Measurements from ENCODE around the gene COLEC12. TPM values are rescaled to one million over a fixed set of nuclear protein-coding genes. Genes with fewer than 3 reads are reported as not detected.

The COLEC12 gene
- polyA plus RNA-seq, 4 donors, result 0.22 to 5.4 (median 2.0) TPM

DNA sequence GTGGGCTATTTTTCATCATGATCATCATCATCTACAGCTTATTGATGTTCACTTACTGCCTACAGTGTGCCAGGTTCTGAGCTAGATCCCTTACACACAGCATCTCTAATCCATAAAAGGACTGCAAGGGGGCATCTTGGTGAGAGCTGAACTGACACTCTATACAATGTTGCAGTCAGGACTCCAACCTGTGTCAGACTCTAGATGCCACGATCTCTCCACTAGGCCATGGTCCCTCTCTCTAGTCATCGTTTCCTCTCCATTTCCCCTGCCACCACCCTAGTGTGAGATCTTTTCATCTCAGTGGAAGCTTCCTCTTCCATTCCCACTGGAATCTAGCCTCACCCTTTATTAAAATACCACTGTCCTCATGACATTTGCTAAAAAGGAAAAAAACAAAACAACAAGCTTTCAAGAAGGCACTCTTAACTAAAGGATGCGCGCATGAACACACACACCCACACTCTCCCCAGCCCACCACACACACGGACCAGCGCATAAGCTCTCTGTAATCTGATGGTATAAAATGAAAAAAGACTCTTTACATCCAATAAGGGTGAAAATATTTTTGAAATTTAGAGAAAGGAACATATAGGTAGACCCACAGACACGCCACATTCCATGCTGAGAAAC is 139.3 kb downstream of the COLEC12 start:
- no peaks in the 10 kb centered on the region for H3K27me3 ChIP-seq (ENCODE audit: control insufficient read depth in 3 of 3, insufficient read depth in 3 of 3, low read length in 3 of 3)
- DNase-seq (no peak), FAIRE-seq (no peak)
- H3K4me1 ChIP-seq (ENCODE audit: control insufficient read depth in 3 of 3, insufficient read depth in 2 of 3, low read depth in 1 of 3, low read length in 2 of 3), result peaks cover 0 to 17% (median 0%) of the 10 kb centered on the region in 3 donors
- H3K4me3 ChIP-seq (ENCODE audit: low read depth in 1 of 3, low read length in 3 of 3), result no peak overlapping the region
- WGBS, 3 donors, result 89 to 92% (median 90%) methylated on average over 7 of the region's 7 CpGs
- H3K9me3 ChIP-seq (ENCODE audit: control insufficient read depth in 2 of 2, insufficient read depth in 1 of 2, low read depth in 1 of 2, low read length in 1 of 2), result no peaks in the 10 kb centered on the region
- H3K27ac ChIP-seq (ENCODE audit: low read depth in 1 of 3, low read length in 2 of 3), result no peak overlapping the region
- no peaks in the 10 kb centered on the region for H3K36me3 ChIP-seq (ENCODE audit: control insufficient read depth in 3 of 3, insufficient read depth in 2 of 3, low read depth in 1 of 3, low read length in 3 of 3)

DNA sequence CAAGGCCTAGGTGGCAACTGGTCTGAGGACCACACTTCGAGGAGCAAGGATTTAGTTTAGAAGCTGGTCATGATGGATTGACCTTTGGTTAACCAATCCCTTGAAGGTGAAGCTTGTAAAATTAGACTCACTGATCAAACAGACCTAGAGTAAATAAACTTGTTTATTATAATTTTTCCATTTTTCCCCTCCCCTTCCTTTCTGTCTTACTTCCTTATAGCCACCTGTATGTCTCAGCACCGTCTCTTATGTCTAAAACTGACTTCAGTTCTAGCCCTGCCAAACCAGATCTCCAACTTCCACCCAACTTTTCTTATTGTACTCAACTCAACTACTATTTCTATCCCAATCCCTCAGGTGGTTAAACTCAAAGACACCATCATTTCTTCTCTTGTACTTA is 139.8 kb downstream of the COLEC12 start:
- 41 to 73% (median 50%) methylated on average over 2 of the region's 2 CpGs for WGBS, 3 donors
- Histone ChIP-seq H3K4me3 (ENCODE audit: low read depth in 1 of 3, low read length in 3 of 3) (no peak overlapping the region), H3K27me3 (ENCODE audit: control insufficient read depth in 3 of 3, insufficient read depth in 3 of 3, low read length in 3 of 3) (no peaks in the 10 kb centered on the region), H3K36me3 (ENCODE audit: control insufficient read depth in 3 of 3, insufficient read depth in 2 of 3, low read depth in 1 of 3, low read length in 3 of 3) (no peaks in the 10 kb centered on the region), H3K9me3 (ENCODE audit: control insufficient read depth in 2 of 2, insufficient read depth in 1 of 2, low read depth in 1 of 2, low read length in 1 of 2) (no peaks in the 10 kb centered on the region), H3K27ac (ENCODE audit: low read depth in 1 of 3, low read length in 2 of 3) (no peak overlapping the region), H3K4me1 (ENCODE audit: control insufficient read depth in 3 of 3, insufficient read depth in 2 of 3, low read depth in 1 of 3, low read length in 2 of 3) (peaks cover 0 to 17% (median 0%) of the 10 kb centered on the region in 3 donors)
- DNase-seq (no peak), FAIRE-seq (no peak)

DNA sequence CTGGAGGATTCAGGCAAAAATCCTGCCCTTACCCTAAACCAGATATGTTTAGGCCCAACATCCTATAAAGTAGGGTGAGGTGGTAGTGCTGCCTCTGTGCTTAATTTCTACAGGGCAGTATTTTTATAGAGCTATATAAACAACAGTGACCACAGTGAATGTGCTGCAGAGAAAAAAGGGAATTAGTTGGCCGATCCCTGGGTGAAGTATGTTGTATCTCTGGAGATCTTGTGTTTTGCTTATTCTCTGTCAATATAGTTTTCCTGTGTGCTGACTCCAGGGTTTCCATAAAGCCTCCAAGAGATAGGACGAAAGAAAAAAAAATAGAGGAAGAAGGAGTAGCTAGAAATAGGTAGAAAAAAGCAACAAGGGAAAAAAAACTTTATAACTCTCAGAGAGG is 143.7 kb downstream of the COLEC12 start:
- no peak for DNase-seq
- Histone ChIP-seq H3K4me1 (ENCODE audit: control insufficient read depth in 3 of 3, insufficient read depth in 2 of 3, low read depth in 1 of 3, low read length in 2 of 3) (peaks cover 0 to 5% (median 0%) of the 10 kb centered on the region in 3 donors), H3K36me3 (ENCODE audit: control insufficient read depth in 3 of 3, insufficient read depth in 2 of 3, low read depth in 1 of 3, low read length in 3 of 3) (no peaks in the 10 kb centered on the region), H3K9me3 (ENCODE audit: control insufficient read depth in 2 of 2, insufficient read depth in 1 of 2, low read depth in 1 of 2, low read length in 1 of 2) (no peaks in the 10 kb centered on the region), H3K27me3 (ENCODE audit: control insufficient read depth in 3 of 3, insufficient read depth in 3 of 3, low read length in 3 of 3) (no peaks in the 10 kb centered on the region), H3K4me3 (ENCODE audit: low read depth in 1 of 3, low read length in 3 of 3) (no peak overlapping the region), H3K27ac (ENCODE audit: low read depth in 1 of 3, low read length in 2 of 3) (no peak overlapping the region)
- FAIRE-seq, result no peak
- 62 to 69% (median 69%) methylated on average over 2 of the region's 2 CpGs for WGBS, 3 donors

DNA sequence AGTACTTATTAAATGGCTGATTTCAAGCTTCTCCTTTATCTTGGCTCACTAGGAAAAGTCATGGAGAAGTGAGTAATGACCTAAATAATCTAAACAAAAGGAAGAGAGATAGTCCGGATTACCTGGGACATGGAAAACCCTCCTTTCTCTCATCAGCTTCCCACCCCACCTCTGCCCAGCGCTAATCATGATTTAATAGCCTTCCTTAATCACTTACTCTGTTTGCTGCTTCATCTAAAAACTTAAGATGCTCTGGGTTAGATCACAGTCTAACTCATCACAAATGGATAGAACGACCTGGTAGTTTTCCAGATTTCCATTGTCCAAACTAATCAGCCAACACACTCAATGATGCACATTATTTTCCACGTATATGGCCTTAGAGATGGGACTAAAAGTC is 144.8 kb downstream of the COLEC12 start:
- Histone ChIP-seq H3K36me3 (ENCODE audit: control insufficient read depth in 3 of 3, insufficient read depth in 2 of 3, low read depth in 1 of 3, low read length in 3 of 3) (no peaks in the 10 kb centered on the region), H3K27ac (ENCODE audit: low read depth in 1 of 3, low read length in 2 of 3) (no peak overlapping the region), H3K9me3 (ENCODE audit: control insufficient read depth in 2 of 2, insufficient read depth in 1 of 2, low read depth in 1 of 2, low read length in 1 of 2) (no peaks in the 10 kb centered on the region), H3K4me3 (ENCODE audit: low read depth in 1 of 3, low read length in 3 of 3) (no peak overlapping the region), H3K27me3 (ENCODE audit: control insufficient read depth in 3 of 3, insufficient read depth in 3 of 3, low read length in 3 of 3) (no peaks in the 10 kb centered on the region), H3K4me1 (ENCODE audit: control insufficient read depth in 3 of 3, insufficient read depth in 2 of 3, low read depth in 1 of 3, low read length in 2 of 3) (no peaks in the 10 kb centered on the region)
- 68 to 73% (median 70%) methylated on average over 4 of the region's 4 CpGs for WGBS, 3 donors
- DNase-seq (no peak), FAIRE-seq (no peak)

DNA sequence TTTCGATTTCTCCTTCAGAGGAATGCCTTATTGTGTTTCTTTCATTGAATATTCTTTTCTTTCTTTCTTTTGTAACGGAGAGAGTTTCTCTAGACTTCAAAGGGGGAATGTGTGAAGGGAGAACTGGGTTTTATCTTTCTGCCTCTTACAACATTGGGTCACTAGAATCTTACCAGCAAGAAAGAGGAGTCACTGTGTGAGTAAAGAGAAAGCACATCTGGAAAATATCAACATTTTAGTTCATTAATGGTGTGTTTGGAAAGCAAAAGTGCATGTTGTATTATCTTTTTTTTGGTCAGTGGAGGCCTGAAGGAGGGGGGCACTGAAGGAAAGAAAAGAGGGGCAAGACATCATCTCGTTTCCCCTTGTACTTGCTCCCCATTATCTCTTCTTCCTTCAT is 146.0 kb downstream of the COLEC12 start:
- no peak for FAIRE-seq
- H3K4me3 ChIP-seq (ENCODE audit: low read depth in 1 of 3, low read length in 3 of 3), result no peak overlapping the region

DNA sequence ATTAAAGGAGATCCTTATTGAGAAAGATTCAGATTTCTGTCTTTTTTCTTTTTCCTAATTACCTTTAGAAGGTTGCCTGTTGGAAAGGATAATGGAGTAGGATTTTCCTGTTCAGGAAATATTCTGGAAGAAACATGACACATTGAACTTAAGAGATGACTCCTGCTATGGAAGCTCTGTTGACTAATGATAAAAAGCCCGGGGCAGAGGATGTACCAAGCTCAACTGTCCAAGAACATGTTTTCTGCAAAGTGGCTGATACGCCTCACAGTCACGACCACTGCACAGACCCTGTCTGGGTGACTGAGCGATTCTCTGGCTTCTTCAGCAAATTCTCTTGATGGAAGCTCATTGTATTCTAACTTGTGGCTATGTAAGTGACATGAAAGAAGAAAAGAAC is 146.5 kb downstream of the COLEC12 start:
- FAIRE-seq, result no peak
- no peaks in the 10 kb centered on the region for H3K27me3 ChIP-seq (ENCODE audit: control insufficient read depth in 3 of 3, insufficient read depth in 3 of 3, low read length in 3 of 3)
- 56 to 72% (median 63%) methylated on average over 4 of the region's 4 CpGs for WGBS, 3 donors
- H3K9me3 ChIP-seq (ENCODE audit: control insufficient read depth in 2 of 2, insufficient read depth in 1 of 2, low read depth in 1 of 2, low read length in 1 of 2), result no peaks in the 10 kb centered on the region
- peak overlapping the region in 1 of 3 donors; percentile 18 for H3K27ac ChIP-seq (ENCODE audit: low read depth in 1 of 3, low read length in 2 of 3)
- H3K36me3 ChIP-seq (ENCODE audit: control insufficient read depth in 3 of 3, insufficient read depth in 2 of 3, low read depth in 1 of 3, low read length in 3 of 3), result no peaks in the 10 kb centered on the region
- H3K4me3 ChIP-seq (ENCODE audit: low read depth in 1 of 3, low read length in 3 of 3), result no peak overlapping the region
- DNase-seq, result no peak
- H3K4me1 ChIP-seq (ENCODE audit: control insufficient read depth in 3 of 3, insufficient read depth in 2 of 3, low read depth in 1 of 3, low read length in 2 of 3), result no peaks in the 10 kb centered on the region

More for the DNA sequence above, 146.0 kb downstream of the COLEC12 start:
- WGBS, 3 donors, result 53 to 58% (median 58%) methylated on average over 3 of the region's 3 CpGs
- H3K4me1 ChIP-seq (ENCODE audit: control insufficient read depth in 3 of 3, insufficient read depth in 2 of 3, low read depth in 1 of 3, low read length in 2 of 3), result no peaks in the 10 kb centered on the region
- no peaks in the 10 kb centered on the region for H3K9me3 ChIP-seq (ENCODE audit: control insufficient read depth in 2 of 2, insufficient read depth in 1 of 2, low read depth in 1 of 2, low read length in 1 of 2)
- peak overlapping the region in 1 of 3 donors; percentile 30 for H3K27ac ChIP-seq (ENCODE audit: low read depth in 1 of 3, low read length in 2 of 3)
- no peaks in the 10 kb centered on the region for H3K27me3 ChIP-seq (ENCODE audit: control insufficient read depth in 3 of 3, insufficient read depth in 3 of 3, low read length in 3 of 3)
- no peak for DNase-seq
- H3K36me3 ChIP-seq (ENCODE audit: control insufficient read depth in 3 of 3, insufficient read depth in 2 of 3, low read depth in 1 of 3, low read length in 3 of 3), result no peaks in the 10 kb centered on the region

DNA sequence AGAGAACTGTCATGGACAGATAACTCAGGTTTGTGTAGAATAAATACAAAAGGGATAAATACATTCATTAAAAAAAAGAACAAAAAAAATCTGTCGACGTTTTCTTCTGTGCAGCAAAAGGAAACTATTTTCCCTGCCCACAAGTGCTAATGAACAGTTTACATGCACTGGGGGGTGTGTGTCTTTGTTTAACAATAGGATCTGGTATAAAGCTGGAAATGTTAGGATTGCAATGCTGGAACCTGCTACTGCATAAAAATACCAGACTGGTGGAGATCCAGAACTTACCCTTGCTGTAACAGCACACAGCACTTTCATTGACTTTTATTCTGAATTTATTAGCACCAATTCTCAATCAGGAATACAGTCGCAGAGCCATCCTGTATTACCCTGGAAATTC is 148.1 kb downstream of the COLEC12 start:
- 51 to 76% (median 73%) methylated on average over 3 of the region's 3 CpGs for WGBS, 3 donors
- no peaks in the 10 kb centered on the region for H3K27me3 ChIP-seq (ENCODE audit: control insufficient read depth in 3 of 3, insufficient read depth in 3 of 3, low read length in 3 of 3)
- H3K27ac ChIP-seq (ENCODE audit: low read depth in 1 of 3, low read length in 2 of 3), result no peak overlapping the region
- no peak for FAIRE-seq
- no peaks in the 10 kb centered on the region for H3K36me3 ChIP-seq (ENCODE audit: control insufficient read depth in 3 of 3, insufficient read depth in 2 of 3, low read depth in 1 of 3, low read length in 3 of 3)
- DNase-seq, result no peak
- no peak overlapping the region for H3K4me3 ChIP-seq (ENCODE audit: low read depth in 1 of 3, low read length in 3 of 3)
- no peaks in the 10 kb centered on the region for H3K9me3 ChIP-seq (ENCODE audit: control insufficient read depth in 2 of 2, insufficient read depth in 1 of 2, low read depth in 1 of 2, low read length in 1 of 2)
- no peaks in the 10 kb centered on the region for H3K4me1 ChIP-seq (ENCODE audit: control insufficient read depth in 3 of 3, insufficient read depth in 2 of 3, low read depth in 1 of 3, low read length in 2 of 3)

DNA sequence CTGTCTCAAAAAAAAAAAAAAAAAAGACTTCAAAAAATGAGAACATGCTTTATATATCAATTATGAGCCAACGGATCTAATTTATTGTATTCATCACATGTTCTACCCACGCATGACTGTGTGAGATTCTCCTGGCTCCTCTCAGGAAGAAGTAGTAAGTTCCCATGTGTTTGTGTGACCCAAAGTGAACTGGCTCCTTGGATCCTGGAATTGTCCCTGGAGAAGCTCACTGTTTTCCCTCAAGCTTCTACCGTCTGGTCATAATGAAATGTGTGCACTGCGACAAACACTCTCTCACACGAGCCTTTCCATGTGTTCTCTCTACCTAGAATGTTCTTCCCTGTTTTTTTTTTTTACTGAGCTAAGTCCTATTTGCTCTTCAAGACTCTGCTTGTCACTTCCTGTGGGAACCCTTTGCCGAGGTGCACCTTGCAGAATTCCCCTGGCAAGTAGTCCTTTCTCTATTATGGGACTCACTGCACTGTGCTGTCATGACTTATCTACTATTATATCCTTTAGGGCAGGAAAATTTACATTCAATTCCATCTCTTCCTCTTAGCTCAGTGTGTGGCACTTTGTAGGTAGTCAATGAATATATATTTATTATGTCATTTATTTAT is 149.4 kb downstream of the COLEC12 start:
- H3K4me3 ChIP-seq (ENCODE audit: low read depth in 1 of 3, low read length in 3 of 3), result no peak overlapping the region
- H3K4me1 ChIP-seq (ENCODE audit: control insufficient read depth in 3 of 3, insufficient read depth in 2 of 3, low read depth in 1 of 3, low read length in 2 of 3), result no peaks in the 10 kb centered on the region
- H3K9me3 ChIP-seq (ENCODE audit: control insufficient read depth in 2 of 2, insufficient read depth in 1 of 2, low read depth in 1 of 2, low read length in 1 of 2), result no peaks in the 10 kb centered on the region
- H3K36me3 ChIP-seq (ENCODE audit: control insufficient read depth in 3 of 3, insufficient read depth in 2 of 3, low read depth in 1 of 3, low read length in 3 of 3), result peaks cover 0 to 3% (median 0%) of the 10 kb centered on the region in 3 donors
- no peak for DNase-seq
- 80 to 90% (median 82%) methylated on average over 6 of the region's 6 CpGs for WGBS, 3 donors
- H3K27ac ChIP-seq (ENCODE audit: low read depth in 1 of 3, low read length in 2 of 3), result no peak overlapping the region
- no peak for FAIRE-seq
- H3K27me3 ChIP-seq (ENCODE audit: control insufficient read depth in 3 of 3, insufficient read depth in 3 of 3, low read length in 3 of 3), result no peaks in the 10 kb centered on the region

DNA sequence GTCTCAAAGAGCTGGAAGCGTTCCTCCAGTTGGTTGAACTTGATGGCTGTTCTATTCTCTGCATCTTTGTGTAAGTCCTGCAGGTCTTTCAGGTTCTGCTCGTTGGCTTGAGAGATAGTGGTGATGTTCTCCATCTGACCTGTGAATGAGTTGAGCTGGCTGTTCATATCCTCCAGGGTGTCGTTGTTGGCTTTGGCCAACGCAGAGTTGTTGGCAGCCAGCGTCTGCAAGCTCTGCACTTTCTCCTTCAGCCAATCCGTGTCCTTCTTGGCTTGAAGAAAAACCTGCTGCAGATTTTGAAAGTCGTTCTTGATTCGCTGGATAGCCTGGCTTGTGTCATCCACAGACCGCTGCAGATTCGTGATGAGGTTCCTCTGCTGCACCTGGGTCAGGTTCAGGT is 153.9 kb downstream of the COLEC12 start:
- WGBS, 3 donors, result 76 to 86% (median 84%) methylated on average over 10 of the region's 10 CpGs
- peaks cover 0 to 3% (median 0%) of the 10 kb centered on the region in 3 donors for H3K36me3 ChIP-seq (ENCODE audit: control insufficient read depth in 3 of 3, insufficient read depth in 2 of 3, low read depth in 1 of 3, low read length in 3 of 3)
- no peak for FAIRE-seq

More for the DNA sequence above, 153.9 kb downstream of the COLEC12 start:
- H3K27ac ChIP-seq (ENCODE audit: low read depth in 1 of 3, low read length in 2 of 3), result no peak overlapping the region
- H3K27me3 ChIP-seq (ENCODE audit: control insufficient read depth in 3 of 3, insufficient read depth in 3 of 3, low read length in 3 of 3), result no peaks in the 10 kb centered on the region
- DNase-seq, result no peak
- H3K4me1 ChIP-seq (ENCODE audit: control insufficient read depth in 3 of 3, insufficient read depth in 2 of 3, low read depth in 1 of 3, low read length in 2 of 3), result no peaks in the 10 kb centered on the region
- H3K4me3 ChIP-seq (ENCODE audit: low read depth in 1 of 3, low read length in 3 of 3), result no peak overlapping the region
- H3K9me3 ChIP-seq (ENCODE audit: control insufficient read depth in 2 of 2, insufficient read depth in 1 of 2, low read depth in 1 of 2, low read length in 1 of 2), result peaks cover 0 to 3% of the 10 kb centered on the region in 2 donors

Measured in small intestine (tissue), 7 donors.